Measurements from ENCODE around the gene LTBP1.

DNA sequence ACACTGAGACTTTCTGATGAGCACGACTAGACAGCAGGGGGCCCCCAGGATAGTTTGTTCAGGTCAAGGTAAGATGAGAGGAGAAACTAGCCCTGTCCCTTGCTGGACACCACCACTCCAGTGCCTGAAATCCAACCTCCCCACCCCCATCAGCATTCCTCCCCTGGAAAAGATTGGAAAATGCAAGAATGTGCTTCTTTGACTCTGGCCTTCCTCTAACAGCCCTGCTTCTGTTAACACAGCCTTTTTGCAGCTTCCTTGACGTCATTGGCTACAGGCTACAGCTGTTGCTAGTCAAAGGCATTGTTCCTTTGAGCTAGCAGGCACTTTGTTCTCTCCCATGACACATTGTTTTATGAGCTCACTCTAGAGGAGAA lies 20.1 kb upstream of the LTBP1 start:
- TF ChIP-seq, protein P1, sequence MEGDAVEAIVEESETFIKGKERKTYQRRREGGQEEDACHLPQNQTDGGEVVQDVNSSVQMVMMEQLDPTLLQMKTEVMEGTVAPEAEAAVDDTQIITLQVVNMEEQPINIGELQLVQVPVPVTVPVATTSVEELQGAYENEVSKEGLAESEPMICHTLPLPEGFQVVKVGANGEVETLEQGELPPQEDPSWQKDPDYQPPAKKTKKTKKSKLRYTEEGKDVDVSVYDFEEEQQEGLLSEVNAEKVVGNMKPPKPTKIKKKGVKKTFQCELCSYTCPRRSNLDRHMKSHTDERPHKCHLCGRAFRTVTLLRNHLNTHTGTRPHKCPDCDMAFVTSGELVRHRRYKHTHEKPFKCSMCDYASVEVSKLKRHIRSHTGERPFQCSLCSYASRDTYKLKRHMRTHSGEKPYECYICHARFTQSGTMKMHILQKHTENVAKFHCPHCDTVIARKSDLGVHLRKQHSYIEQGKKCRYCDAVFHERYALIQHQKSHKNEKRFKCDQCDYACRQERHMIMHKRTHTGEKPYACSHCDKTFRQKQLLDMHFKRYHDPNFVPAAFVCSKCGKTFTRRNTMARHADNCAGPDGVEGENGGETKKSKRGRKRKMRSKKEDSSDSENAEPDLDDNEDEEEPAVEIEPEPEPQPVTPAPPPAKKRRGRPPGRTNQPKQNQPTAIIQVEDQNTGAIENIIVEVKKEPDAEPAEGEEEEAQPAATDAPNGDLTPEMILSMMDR (conservative IDR thresholded peaks at IDR 0.05), result no peak
- TF ChIP-seq EZH2 (IDR thresholded peaks at IDR 0.05; ENCODE audit: low read depth), result no peak
